Measurements from ENCODE around the gene NRGN.

The NRGN gene

GRCh38 chr11:124759266-124760204, 19.8 kb downstream of the NRGN start:
- Histone ChIP-seq H3K36me3 (replicated peaks) (no peaks in the 10 kb centered on the region), H3K27ac (no peak overlapping the region), H3K4me3 (ENCODE audit: low read depth, low read length) (no peak overlapping the region), H3K27me3 (replicated peaks) (no peaks in the 10 kb centered on the region)
- TF ChIP-seq, protein P1, sequence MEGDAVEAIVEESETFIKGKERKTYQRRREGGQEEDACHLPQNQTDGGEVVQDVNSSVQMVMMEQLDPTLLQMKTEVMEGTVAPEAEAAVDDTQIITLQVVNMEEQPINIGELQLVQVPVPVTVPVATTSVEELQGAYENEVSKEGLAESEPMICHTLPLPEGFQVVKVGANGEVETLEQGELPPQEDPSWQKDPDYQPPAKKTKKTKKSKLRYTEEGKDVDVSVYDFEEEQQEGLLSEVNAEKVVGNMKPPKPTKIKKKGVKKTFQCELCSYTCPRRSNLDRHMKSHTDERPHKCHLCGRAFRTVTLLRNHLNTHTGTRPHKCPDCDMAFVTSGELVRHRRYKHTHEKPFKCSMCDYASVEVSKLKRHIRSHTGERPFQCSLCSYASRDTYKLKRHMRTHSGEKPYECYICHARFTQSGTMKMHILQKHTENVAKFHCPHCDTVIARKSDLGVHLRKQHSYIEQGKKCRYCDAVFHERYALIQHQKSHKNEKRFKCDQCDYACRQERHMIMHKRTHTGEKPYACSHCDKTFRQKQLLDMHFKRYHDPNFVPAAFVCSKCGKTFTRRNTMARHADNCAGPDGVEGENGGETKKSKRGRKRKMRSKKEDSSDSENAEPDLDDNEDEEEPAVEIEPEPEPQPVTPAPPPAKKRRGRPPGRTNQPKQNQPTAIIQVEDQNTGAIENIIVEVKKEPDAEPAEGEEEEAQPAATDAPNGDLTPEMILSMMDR (IDR thresholded peaks at IDR 0.05; ENCODE audit: low read depth, low read length, missing control alignments), result no peak
- no peak for DNase-seq
- in situ Hi-C loops (cut with HindIII; ENCODE audit: low pct_ligation_motif_present, low sequenced_read_pairs), result no loop called here

- in situ Hi-C loops (cut with HindIII; ENCODE audit: low pct_ligation_motif_present, low sequenced_read_pairs), result no loop called here
- TF ChIP-seq, protein P1 (IDR thresholded peaks at IDR 0.05; ENCODE audit: low read depth, low read length, missing control alignments), result no peak
- Histone ChIP-seq H3K4me3 (ENCODE audit: low read depth, low read length) (no peak overlapping the region), H3K27me3 (replicated peaks) (no peaks in the 10 kb centered on the region), H3K27ac (no peak overlapping the region), H3K36me3 (replicated peaks) (no peaks in the 10 kb centered on the region)
- no peak for DNase-seq
These were observed 20.5 kb downstream of the NRGN start for GRCh38 chr11:124760205-124760652.

DNA sequence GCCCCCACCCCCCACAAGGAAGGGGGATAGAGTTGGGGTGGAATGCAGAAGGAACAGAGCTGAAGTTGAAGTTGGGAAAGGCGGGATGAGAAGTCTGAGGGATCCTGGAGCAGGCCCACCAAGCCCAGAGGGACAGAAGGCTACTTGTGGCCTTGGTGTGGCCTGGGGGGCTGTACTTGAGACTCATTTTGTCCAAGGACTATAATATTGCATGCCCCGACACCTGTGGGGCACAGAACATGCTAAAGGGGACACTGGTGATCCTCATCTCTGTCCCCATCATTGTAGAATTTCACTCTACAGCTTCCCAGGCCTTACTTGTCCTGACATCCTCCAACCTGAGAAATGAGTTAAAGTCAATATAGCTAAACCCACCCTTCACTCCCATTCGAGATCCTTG, 21.1 kb downstream of the NRGN start:
- TF ChIP-seq, protein P1 (IDR thresholded peaks at IDR 0.05; ENCODE audit: low read depth, low read length, missing control alignments), result no peak
- DNase-seq, result no peak
- no peaks in the 10 kb centered on the region for H3K27me3 ChIP-seq (replicated peaks)
- H3K27ac ChIP-seq, result no peak overlapping the region
- no peak overlapping the region for H3K4me3 ChIP-seq (ENCODE audit: low read depth, low read length)
- in situ Hi-C loops (cut with HindIII; ENCODE audit: low pct_ligation_motif_present, low sequenced_read_pairs), result no loop called here
- no peaks in the 10 kb centered on the region for H3K36me3 ChIP-seq (replicated peaks)

GRCh38 chr11:124761301-124762104, 21.8 kb downstream of the NRGN start:
- no peaks in the 10 kb centered on the region for H3K27me3 ChIP-seq (replicated peaks)
- no peak overlapping the region for H3K4me3 ChIP-seq (ENCODE audit: low read depth, low read length)
- no peak overlapping the region for H3K27ac ChIP-seq
- in situ Hi-C loops (cut with HindIII; ENCODE audit: low pct_ligation_motif_present, low sequenced_read_pairs), result no loop called here
- no peaks in the 10 kb centered on the region for H3K36me3 ChIP-seq (replicated peaks)
- DNase-seq, result no peak
- TF ChIP-seq, protein P1 (IDR thresholded peaks at IDR 0.05; ENCODE audit: low read depth, low read length, missing control alignments), result no peak

GRCh38 chr11:124762105-124762623, 22.4 kb downstream of the NRGN start, which contains the start of gene ESAM:
Gene ESAM (minus strand): TSS chr11:124762290. CDS start chr11:124762154, 136 bp downstream.
- peak within 1 kb of the TSS; percentile 54 for H3K4me3 ChIP-seq (ENCODE audit: low read depth, low read length)
- H3K27me3 ChIP-seq (replicated peaks), result no peaks in the 10 kb centered on the region
- H3K36me3 ChIP-seq (replicated peaks), result peaks cover 2% of the 10 kb centered on the region
- no peak for DNase-seq
- TF ChIP-seq, protein P1 (IDR thresholded peaks at IDR 0.05; ENCODE audit: low read depth, low read length, missing control alignments), result no peak
- in situ Hi-C loops (cut with HindIII; ENCODE audit: low pct_ligation_motif_present, low sequenced_read_pairs), result no loop called here
- H3K27ac ChIP-seq, result no peak within 1 kb of the TSS
